Measurements from ENCODE around the gene ZNF546.

- TF ChIP-seq, protein P1, sequence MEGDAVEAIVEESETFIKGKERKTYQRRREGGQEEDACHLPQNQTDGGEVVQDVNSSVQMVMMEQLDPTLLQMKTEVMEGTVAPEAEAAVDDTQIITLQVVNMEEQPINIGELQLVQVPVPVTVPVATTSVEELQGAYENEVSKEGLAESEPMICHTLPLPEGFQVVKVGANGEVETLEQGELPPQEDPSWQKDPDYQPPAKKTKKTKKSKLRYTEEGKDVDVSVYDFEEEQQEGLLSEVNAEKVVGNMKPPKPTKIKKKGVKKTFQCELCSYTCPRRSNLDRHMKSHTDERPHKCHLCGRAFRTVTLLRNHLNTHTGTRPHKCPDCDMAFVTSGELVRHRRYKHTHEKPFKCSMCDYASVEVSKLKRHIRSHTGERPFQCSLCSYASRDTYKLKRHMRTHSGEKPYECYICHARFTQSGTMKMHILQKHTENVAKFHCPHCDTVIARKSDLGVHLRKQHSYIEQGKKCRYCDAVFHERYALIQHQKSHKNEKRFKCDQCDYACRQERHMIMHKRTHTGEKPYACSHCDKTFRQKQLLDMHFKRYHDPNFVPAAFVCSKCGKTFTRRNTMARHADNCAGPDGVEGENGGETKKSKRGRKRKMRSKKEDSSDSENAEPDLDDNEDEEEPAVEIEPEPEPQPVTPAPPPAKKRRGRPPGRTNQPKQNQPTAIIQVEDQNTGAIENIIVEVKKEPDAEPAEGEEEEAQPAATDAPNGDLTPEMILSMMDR (IDR thresholded peaks at IDR 0.05), result no peak
- no peak for TF ChIP-seq POLR2A (IDR thresholded peaks at IDR 0.05)
These were observed 8.9 kb downstream of the ZNF546 start for GRCh38 chr19:40005691-40006272.
